A673 (cell line): ENCODE results near the gene DSCAML1. TPM values are rescaled to one million over a fixed set of nuclear protein-coding genes. Genes with fewer than 3 reads are reported as not detected.

Source experiments
- BruUV-seq: library from RNA; stranded (reverse); fragments of 400-500 nt; replicated peaks from 2 replicates; lab custom pipeline; 2021; lab: Mats Ljungman, UMichigan
- CTCF ChIA-PET: fragments of 300-600 bp; sonication (Branson Sonifier 250); formaldehyde crosslinking; loops from one replicate; lab custom pipeline; 2022; ENCODE audit warnings: antibody characterized with exemption; lab: Charles Lee
- POLR2A ChIA-PET: fragments of 300-600 bp; sonication (Branson Sonifier 250); formaldehyde crosslinking; loops from one replicate; lab custom pipeline; 2022; ENCODE audit warnings: antibody characterized with exemption; ENCODE audit not compliant: low non-redundant PET; lab: Charles Lee
- DNase-seq: peaks from one replicate; pipeline ENCODE4 v3.0.0-alpha.2; 2015; ENCODE audit warnings: low spot score
- H3K27ac ChIP-seq: fragments of 200-600 bp; sonication (generic); 2 replicates; pipeline ENCODE4 v1.5.1; 2016; ENCODE audit warnings: mixed run types, low read depth, mild to moderate bottlenecking, mixed read lengths, antibody characterized with exemption, low read length; ENCODE audit not compliant: poor library complexity, severe bottlenecking
- H3K27me3 ChIP-seq: fragments of 200-600 bp; sonication (generic); replicated peaks from 2 replicates; pipeline ENCODE4 v1.6.1; 2017; ENCODE audit warnings: mixed run types, low read depth, mild to moderate bottlenecking, mixed read lengths, antibody characterized with exemption, low read length; ENCODE audit not compliant: insufficient read depth, poor library complexity
- H3K36me3 ChIP-seq: fragments of 200-600 bp; sonication (generic); 2 replicates; pipeline ENCODE4 v1.6.1; 2016; ENCODE audit warnings: mixed run types, mild to moderate bottlenecking, mixed read lengths, antibody characterized with exemption, low read length; ENCODE audit not compliant: insufficient read depth, poor library complexity, severe bottlenecking
- H3K4me1 ChIP-seq: fragments of 200-600 bp; sonication (generic); 2 replicates; pipeline ENCODE4 v1.6.1; 2017; ENCODE audit warnings: mixed run types, mild to moderate bottlenecking, mixed read lengths, antibody characterized with exemption, low read length; ENCODE audit not compliant: insufficient read depth, poor library complexity, severe bottlenecking
- H3K4me3 ChIP-seq: fragments of 200-600 bp; sonication (generic); 2 replicates; pipeline ENCODE4 v1.5.1; 2016; ENCODE audit warnings: low read depth, mixed run types, mild to moderate bottlenecking, mixed read lengths, low read length; ENCODE audit not compliant: poor library complexity, severe bottlenecking
- H3K9me3 ChIP-seq: fragments of 200-600 bp; sonication (generic); 2 replicates; pipeline ENCODE4 v1.6.1; 2016; ENCODE audit warnings: mixed run types, low read depth, mild to moderate bottlenecking, mixed read lengths, antibody characterized with exemption, low read length; ENCODE audit not compliant: poor library complexity, severe bottlenecking
- CTCF ChIP-seq: fragments of 300-800, 200-600 bp; sonication (generic); conservative IDR thresholded peaks from 2 replicates; pipeline ENCODE4 v1.5.1; 2017; ENCODE audit warnings: low read depth, mild to moderate bottlenecking, antibody characterized with exemption, low read length, moderate library complexity, mixed read lengths
- EZH2 ChIP-seq: fragments of 200-600 bp; sonication (generic); IDR thresholded peaks from 2 replicates; pipeline ENCODE4 v1.6.1; 2017; ENCODE audit warnings: borderline replicate concordance, low read depth, mild to moderate bottlenecking, mixed read lengths, antibody characterized with exemption, low read length; ENCODE audit not compliant: poor library complexity, severe bottlenecking
- intact Hi-C: fragments of 100-400 bp; cut with micrococcal nuclease; formaldehyde crosslinking; loops from one replicate; pipeline ENCODE4 v1.10.0; 2022; ENCODE audit not compliant: unreplicated experiment
- total RNA-seq: library from RNA; stranded (reverse); gene quantifications from 2 replicates; pipeline ENCODE4 v1.2.3, GENCODE V29; 2021

The DSCAML1 gene
- total RNA-seq, 1 experiment from 2014 or later = not detected

- Histone ChIP-seq H3K9me3 (no peaks in the 10 kb centered on the region), H3K36me3 (no peaks in the 10 kb centered on the region), H3K27me3 (peaks cover 6% of the 10 kb centered on the region), H3K4me3 (no peak overlapping the region), H3K27ac (no peak overlapping the region), H3K4me1 (no peaks in the 10 kb centered on the region)
- CTCF ChIA-PET = no interaction called here
- TF ChIP-seq CTCF (no peak), EZH2 (no peak)
- intact Hi-C loops = no loop called here
- DNase-seq = no peak
- BruUV-seq = no TSS peak
- POLR2A ChIA-PET = no interaction called here
These were observed 84.5 kb downstream of the DSCAML1 start for GRCh38 chr11:117712530-117712929.

- no TSS peak for BruUV-seq
- Histone ChIP-seq H3K4me1 (no peaks in the 10 kb centered on the region), H3K27me3 (peaks cover 6% of the 10 kb centered on the region), H3K9me3 (no peaks in the 10 kb centered on the region), H3K36me3 (no peaks in the 10 kb centered on the region), H3K27ac (no peak overlapping the region), H3K4me3 (no peak overlapping the region)
- TF ChIP-seq CTCF (no peak), EZH2 (no peak)
- POLR2A ChIA-PET = no interaction called here
- intact Hi-C loops = no loop called here
- no peak for DNase-seq
- CTCF ChIA-PET = no interaction called here
These were observed 85.7 kb downstream of the DSCAML1 start for GRCh38 chr11:117711331-117711730.

DNA sequence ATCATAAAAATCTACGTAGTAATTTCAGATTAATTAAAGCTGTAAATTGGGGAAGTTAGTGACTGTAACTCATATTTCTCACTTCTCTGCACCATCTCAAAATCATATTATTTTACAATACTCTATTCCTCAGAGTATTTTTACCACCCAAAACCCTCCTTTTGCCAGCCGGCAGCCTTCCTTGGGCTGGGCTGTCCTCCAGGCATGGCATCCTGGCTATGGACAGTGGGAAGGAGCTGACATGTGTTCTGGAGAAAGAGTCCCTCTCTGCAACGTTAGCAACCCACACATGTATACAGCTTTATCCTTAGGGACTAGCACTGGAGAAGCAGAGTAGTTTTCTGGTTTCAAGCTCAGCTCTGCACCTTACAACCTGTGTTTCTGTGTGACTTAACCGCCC lies 86.8 kb downstream of the DSCAML1 start:
- H3K9me3 ChIP-seq = no peaks in the 10 kb centered on the region
- H3K4me3 ChIP-seq = no peak overlapping the region
- DNase-seq = no peak
- H3K4me1 ChIP-seq = no peaks in the 10 kb centered on the region
- TF ChIP-seq EZH2 = no peak
- no peak for TF ChIP-seq CTCF
- BruUV-seq = no TSS peak
- no peaks in the 10 kb centered on the region for H3K36me3 ChIP-seq
- no peak overlapping the region for H3K27ac ChIP-seq
- ChIA-PET CTCF (no interaction called here), POLR2A (no interaction called here)
- intact Hi-C loops = no loop called here
- peaks cover 10% of the 10 kb centered on the region for H3K27me3 ChIP-seq
